Upper lobe of right lung (tissue), 1 donor: ENCODE results near the gene ALDH1B1. TPM values are rescaled to one million over a fixed set of nuclear protein-coding genes. Genes with fewer than 3 reads are reported as not detected.

ENCODE experiments used
- ATAC-seq: fragments of 200-7000 bp; cut with Tn5 transposase; one replicate; pipeline ENCODE4 v1.9.1; 2020; ENCODE audit warnings: mild to moderate bottlenecking, moderate library complexity
- DNase-seq: peaks from one replicate; pipeline ENCODE4 v3.0.0-alpha.2; 2020
- H3K27ac ChIP-seq: fragments of 200-600 bp; one replicate; pipeline ENCODE4 v1.8.0; 2022
- H3K27me3 ChIP-seq: fragments of 200-600 bp; one replicate; pipeline ENCODE4 v1.8.0; 2022; ENCODE audit warnings: mild to moderate bottlenecking
- H3K36me3 ChIP-seq: fragments of 200-600 bp; one replicate; pipeline ENCODE4 v1.8.0; 2022
- H3K4me1 ChIP-seq: fragments of 200-600 bp; one replicate; pipeline ENCODE4 v1.8.0; 2022
- H3K4me3 ChIP-seq: fragments of 200-600 bp; one replicate; pipeline ENCODE4 v1.8.0; 2022; ENCODE audit warnings: mild to moderate bottlenecking
- H3K9me3 ChIP-seq: fragments of 200-600 bp; one replicate; pipeline ENCODE4 v1.8.0; 2022
- intact Hi-C: fragments of 100-400 bp; cut with DNase I; formaldehyde crosslinking; loops from one replicate; pipeline ENCODE4 v1.11.0; 2022
- total RNA-seq: library from RNA; stranded (reverse); fragmentation: NEBNext Ultra II Directional; extraction: Animal tissue kit (Norgen Biotek cat#: 25700); gene quantifications from one replicate; pipeline ENCODE4 v1.2.1, GENCODE V29; 2021
- TF ChIP-seq, protein P1 (sequence below): fragments of 200-600 bp; IDR thresholded peaks from one replicate; pipeline ENCODE4 v1.8.0; 2022; ENCODE audit warnings: antibody characterized with exemption
- donor health status: DM: no; HTN: yes; CAD: no; lungs with severe emphysema.

Gene ALDH1B1
- total RNA-seq, 1 donor from 2014 or later, result 13.7 TPM

DNA sequence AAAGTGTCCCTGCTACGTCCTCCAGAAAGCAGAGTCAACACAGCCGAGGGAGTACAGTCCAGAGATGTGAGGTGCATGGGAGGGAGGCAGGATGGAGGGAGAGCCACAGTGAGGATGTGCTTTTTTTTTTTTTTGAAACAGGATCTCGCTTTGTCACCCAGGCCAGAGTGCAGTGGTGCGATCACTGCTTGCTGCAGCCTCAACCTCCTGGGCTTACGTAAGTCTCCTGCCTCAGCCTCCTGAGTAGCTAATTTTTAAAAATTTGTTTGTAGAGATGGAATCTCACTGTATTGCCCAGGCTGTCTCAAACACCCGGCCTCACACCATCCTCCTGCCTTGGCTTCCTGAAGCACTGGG is 33.2 kb upstream of the ALDH1B1 start:
- Histone ChIP-seq H3K9me3 (no peaks in the 10 kb centered on the region), H3K36me3 (no peaks in the 10 kb centered on the region), H3K4me1 (no peaks in the 10 kb centered on the region), H3K27me3 (no peaks in the 10 kb centered on the region), H3K27ac (no peak overlapping the region), H3K4me3 (no peak overlapping the region)
- ATAC-seq, result no peak
- TF ChIP-seq, protein P1, sequence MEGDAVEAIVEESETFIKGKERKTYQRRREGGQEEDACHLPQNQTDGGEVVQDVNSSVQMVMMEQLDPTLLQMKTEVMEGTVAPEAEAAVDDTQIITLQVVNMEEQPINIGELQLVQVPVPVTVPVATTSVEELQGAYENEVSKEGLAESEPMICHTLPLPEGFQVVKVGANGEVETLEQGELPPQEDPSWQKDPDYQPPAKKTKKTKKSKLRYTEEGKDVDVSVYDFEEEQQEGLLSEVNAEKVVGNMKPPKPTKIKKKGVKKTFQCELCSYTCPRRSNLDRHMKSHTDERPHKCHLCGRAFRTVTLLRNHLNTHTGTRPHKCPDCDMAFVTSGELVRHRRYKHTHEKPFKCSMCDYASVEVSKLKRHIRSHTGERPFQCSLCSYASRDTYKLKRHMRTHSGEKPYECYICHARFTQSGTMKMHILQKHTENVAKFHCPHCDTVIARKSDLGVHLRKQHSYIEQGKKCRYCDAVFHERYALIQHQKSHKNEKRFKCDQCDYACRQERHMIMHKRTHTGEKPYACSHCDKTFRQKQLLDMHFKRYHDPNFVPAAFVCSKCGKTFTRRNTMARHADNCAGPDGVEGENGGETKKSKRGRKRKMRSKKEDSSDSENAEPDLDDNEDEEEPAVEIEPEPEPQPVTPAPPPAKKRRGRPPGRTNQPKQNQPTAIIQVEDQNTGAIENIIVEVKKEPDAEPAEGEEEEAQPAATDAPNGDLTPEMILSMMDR, result no peak
- no peak for DNase-seq
- intact Hi-C loops, result no loop called here

DNA sequence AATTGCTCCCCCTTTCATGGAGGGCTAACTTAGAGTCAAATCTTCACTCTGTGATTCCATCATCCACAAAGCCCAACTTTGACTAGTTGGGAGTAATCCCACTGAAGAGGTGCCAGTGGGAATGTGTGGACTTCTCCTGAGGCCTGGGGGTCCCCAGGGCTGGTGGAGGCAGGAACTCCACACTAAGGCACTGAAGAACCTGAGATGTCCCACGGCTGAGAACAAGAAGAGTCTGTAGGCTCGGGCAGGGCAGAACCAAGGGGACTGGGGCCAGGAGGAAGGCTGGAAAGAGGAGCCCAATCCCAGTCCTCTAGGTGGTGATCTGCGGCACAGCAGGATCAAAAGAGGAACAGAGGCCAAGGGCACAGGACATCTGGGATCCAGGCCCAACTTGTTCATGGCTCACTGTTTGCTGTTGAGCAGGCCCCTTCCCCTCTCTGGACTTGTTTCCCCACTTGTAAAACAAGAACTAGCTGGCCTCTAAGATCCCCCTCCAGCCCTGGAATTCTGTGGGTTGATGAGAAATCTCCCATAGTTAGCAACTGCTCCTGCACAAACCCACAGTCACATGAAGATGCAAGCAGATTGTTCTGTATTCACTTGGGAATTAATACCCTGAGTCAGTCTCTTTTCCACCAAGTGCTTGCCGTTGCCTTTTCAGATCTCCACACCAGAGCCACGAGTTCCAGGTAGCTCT is 32.7 kb upstream of the ALDH1B1 start:
- intact Hi-C loops, result loop anchor here (10.0 kb wide), 1 partner anchor 445 kb away; no protein-coding TSS in a partner anchor
- no peaks in the 10 kb centered on the region for H3K9me3 ChIP-seq
- no peaks in the 10 kb centered on the region for H3K27me3 ChIP-seq
- TF ChIP-seq, protein P1, result no peak
- no peak overlapping the region for H3K4me3 ChIP-seq
- H3K27ac ChIP-seq, result no peak overlapping the region
- H3K36me3 ChIP-seq, result no peaks in the 10 kb centered on the region
- H3K4me1 ChIP-seq, result no peaks in the 10 kb centered on the region
- no peak for ATAC-seq
- DNase-seq, result no peak

DNA sequence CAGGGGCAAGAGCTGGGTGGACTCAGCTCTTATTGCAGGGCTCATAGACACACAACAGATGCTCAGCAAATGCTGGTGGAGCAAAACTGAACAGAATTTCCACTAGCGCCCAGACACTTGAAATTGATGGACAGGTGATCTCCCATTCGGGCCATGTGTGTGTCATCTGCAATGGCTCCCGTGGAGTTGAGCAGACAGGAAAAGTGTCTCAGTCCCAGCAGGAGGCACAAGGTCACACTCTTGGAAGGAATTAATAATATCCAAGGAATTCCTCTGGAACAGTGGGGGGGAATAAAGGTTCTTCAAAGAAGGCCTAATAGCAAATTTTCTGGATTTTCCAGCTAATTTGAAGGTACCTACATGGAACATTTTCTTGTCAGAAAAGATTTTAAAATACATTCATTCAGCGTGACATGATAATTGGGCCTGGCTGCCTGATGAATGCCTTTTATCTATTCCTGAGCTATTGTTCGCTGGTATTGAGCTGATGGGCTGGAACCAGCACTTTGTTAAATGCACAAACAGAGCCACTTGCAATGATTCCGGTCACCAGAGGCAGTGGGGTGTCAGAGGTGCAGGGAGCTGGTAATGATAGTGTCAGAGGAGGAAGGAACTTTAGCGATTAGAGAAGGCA is 31.5 kb upstream of the ALDH1B1 start:
- Histone ChIP-seq H3K9me3 (no peaks in the 10 kb centered on the region), H3K4me3 (no peak overlapping the region), H3K4me1 (no peaks in the 10 kb centered on the region), H3K27ac (no peak overlapping the region), H3K27me3 (no peaks in the 10 kb centered on the region), H3K36me3 (no peaks in the 10 kb centered on the region)
- TF ChIP-seq, protein P1, result no peak
- ATAC-seq (no peak), DNase-seq (no peak)
- intact Hi-C loops, result loop anchor here (10.0 kb wide), 1 partner anchor 446 kb away; no protein-coding TSS in a partner anchor

DNA sequence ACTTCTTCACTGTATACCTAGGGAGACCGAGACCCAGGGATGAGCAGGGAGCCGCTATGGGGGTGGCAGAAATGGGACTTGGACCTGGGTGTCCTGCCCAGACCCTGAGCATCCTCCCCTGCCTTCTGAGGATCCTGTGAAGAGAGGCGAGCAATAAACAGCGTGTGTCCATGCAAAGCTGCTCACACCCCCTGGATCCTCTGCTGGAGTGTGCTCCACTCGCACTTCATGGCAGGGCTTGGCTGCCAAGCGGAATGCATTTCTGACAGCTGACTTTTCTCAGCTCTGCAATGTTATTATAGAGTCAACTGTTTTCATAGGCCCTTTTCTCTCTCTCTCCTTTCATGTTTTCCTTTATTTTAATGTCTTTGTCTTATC is 31.0 kb upstream of the ALDH1B1 start:
- TF ChIP-seq, protein P1, result no peak
- intact Hi-C loops, result loop anchor here (10.0 kb wide), 1 partner anchor 447 kb away; no protein-coding TSS in a partner anchor

DNA sequence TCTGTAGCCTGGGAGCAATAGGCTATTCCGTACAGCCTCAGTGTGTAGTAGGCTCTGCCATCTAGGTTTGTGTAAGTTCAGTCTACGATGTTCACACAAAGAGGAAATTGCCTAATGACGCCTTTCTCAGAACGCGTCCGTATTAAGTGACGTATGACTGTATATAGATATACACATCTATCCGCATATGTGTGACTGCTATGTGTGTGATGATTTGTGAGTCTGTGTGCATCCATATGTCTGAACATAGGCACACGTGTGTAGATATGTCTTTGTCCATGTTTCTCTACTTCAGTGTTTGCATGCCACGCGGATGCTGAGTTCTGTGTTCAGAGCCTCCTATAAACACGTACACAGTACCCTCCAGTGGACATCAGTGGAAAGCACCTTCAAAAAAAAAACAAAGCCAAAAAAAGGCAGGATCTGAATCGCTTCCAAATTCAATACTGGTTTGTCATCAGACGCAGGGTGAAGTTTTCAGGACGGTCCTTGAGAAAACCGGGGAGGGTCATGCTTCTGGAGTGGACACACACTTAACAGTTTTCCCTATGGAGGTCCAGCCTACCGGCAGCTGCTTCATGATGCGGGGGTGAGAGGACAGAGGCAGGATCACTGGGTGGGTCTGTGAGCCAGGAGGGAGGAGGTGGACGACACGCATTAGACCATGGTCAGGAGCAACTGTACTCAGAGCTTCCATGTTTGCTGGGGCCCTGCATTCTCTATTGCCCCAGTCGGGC is 29.5 kb upstream of the ALDH1B1 start:
- Histone ChIP-seq H3K36me3 (no peaks in the 10 kb centered on the region), H3K27ac (no peak overlapping the region), H3K9me3 (no peaks in the 10 kb centered on the region), H3K4me3 (no peak overlapping the region), H3K4me1 (no peaks in the 10 kb centered on the region), H3K27me3 (no peaks in the 10 kb centered on the region)
- intact Hi-C loops, result loop anchor here (10.0 kb wide), 1 partner anchor 448 kb away; no protein-coding TSS in a partner anchor
- DNase-seq, result no peak
- TF ChIP-seq, protein P1, result peak; percentile 66
- peak; percentile 88 for ATAC-seq

More for the DNA sequence above, 31.0 kb upstream of the ALDH1B1 start:
- H3K36me3 ChIP-seq, result no peaks in the 10 kb centered on the region
- no peaks in the 10 kb centered on the region for H3K9me3 ChIP-seq
- no peak overlapping the region for H3K4me3 ChIP-seq
- no peaks in the 10 kb centered on the region for H3K27me3 ChIP-seq
- ATAC-seq (peak; percentile 49), DNase-seq (no peak)
- H3K27ac ChIP-seq, result no peak overlapping the region
- no peaks in the 10 kb centered on the region for H3K4me1 ChIP-seq
